HepG2 (cell line): ENCODE measurements around the gene ISOC2.

ENCODE experiments used
- NFE2 ChIP-seq: sonication (generic); formaldehyde crosslinking; IDR thresholded peaks from 2 replicates; pipeline ENCODE4 v1.4.0; 2020; ENCODE audit warnings: missing genetic modification reagents
- PTBP1 ChIP-seq: fragments of 200-400 bp; formaldehyde crosslinking; IDR thresholded peaks from 2 replicates; pipeline ENCODE4 v1.6.1; 2018; ENCODE audit warnings: low read length, low read depth; ENCODE audit not compliant: poor library complexity, severe bottlenecking
- RARA ChIP-seq: IDR thresholded peaks from 2 replicates; pipeline ENCODE4 v1.6.1; 2016; ENCODE audit warnings: missing genetic modification reagents, missing compliant biosample characterization
- ZBTB20 ChIP-seq: sonication (generic); formaldehyde crosslinking; IDR thresholded peaks from 2 replicates; pipeline ENCODE4 v1.8.1; 2023; ENCODE audit warnings: missing genetic modification reagents, low read depth, mild to moderate bottlenecking, borderline replicate concordance
- ZNF383 ChIP-seq: sonication (generic); formaldehyde crosslinking; IDR thresholded peaks from 2 replicates; pipeline ENCODE4 v1.4.0; 2020; ENCODE audit warnings: missing genetic modification reagents, mild to moderate bottlenecking, borderline replicate concordance
- ZNF580 ChIP-seq: IDR thresholded peaks from 2 replicates; pipeline ENCODE4 v1.6.1; 2016; ENCODE audit warnings: low read depth, borderline replicate concordance
- ZNF775 ChIP-seq: sonication (generic); formaldehyde crosslinking; IDR thresholded peaks from 2 replicates; pipeline ENCODE4 v1.4.0; 2020; ENCODE audit warnings: missing genetic modification reagents, mild to moderate bottlenecking, moderate library complexity, borderline replicate concordance

- no peak for TF ChIP-seq ZBTB20 (CRISPR knock-in tag)
- TF ChIP-seq PTBP1: no peak
- TF ChIP-seq NFE2: no peak
- TF ChIP-seq ZNF383 (CRISPR knock-in tag): no peak
- TF ChIP-seq RARA (CRISPR knock-in tag): no peak
- no peak for TF ChIP-seq ZNF580 (CRISPR knock-in tag)
- TF ChIP-seq ZNF775: no peak
These were observed 19.6 kb downstream of the ISOC2 start for GRCh38 chr19:55441692-55442321.
